Measurements from ENCODE around the gene GFPT2. TPM values are rescaled to one million over a fixed set of nuclear protein-coding genes. Genes with fewer than 3 reads are reported as not detected.

Gene GFPT2
- 17.5 TPM for total RNA-seq

GRCh38 chr5:180353048-180353979 is at the start of gene GFPT2:
TSS of gene GFPT2 (minus strand) at chr5:180353336. CDS start at chr5:180353217, 119 bp downstream.

GRCh38 chr5:180291943-180292831 is 60.9 kb downstream of the GFPT2 start, which contains the start of gene MAPK9:
TSS of gene MAPK9 (minus strand) at chr5:180292083. CDS start at chr5:180280561, 11,522 bp downstream.

Other genes starting within 250 kb of the GFPT2 start
- gene RASGEF1C, start 144.1 kb downstream of the GFPT2 start, total RNA-seq, result 6.5 TPM
- 47.5 TPM for gene MAPK9, start 61.3 kb downstream of the GFPT2 start, total RNA-seq
- gene CNOT6, start 141.0 kb upstream of the GFPT2 start, total RNA-seq, result 75.6 TPM
- gene SCGB3A1, start 238.2 kb upstream of the GFPT2 start, total RNA-seq, result 2.2 TPM